ENCODE data around the gene MAP4K4.

Gene MAP4K4

GRCh38 chr2:101815739-101816391 lies 118.4 kb downstream of the MAP4K4 start:
- DNase-seq (ENCODE audit: low spot score), result no peak

DNA sequence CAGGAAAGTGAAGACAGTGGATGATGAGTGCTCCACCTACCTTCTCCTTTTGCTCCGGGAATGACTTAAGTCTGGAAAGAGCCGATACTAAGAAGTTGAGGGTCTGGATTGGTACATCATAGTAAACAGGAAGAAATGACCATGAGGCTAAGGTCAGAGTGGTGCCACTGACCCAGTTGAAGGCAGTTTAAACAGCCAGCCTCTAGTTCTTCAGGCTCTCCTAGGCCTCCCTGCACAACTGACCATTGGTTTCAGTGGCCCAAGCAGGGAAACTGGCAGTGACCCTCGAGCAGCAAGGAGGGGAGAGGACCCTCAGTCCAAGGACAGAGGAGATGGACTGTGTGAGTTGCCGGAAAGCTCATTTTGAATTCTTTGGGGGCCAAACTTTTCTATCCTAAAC lies 119.1 kb downstream of the MAP4K4 start:
- no peak for DNase-seq (ENCODE audit: low spot score)

- DNase-seq (ENCODE audit: low spot score), result no peak
Measured at GRCh38 chr2:101817481-101817880, 120.0 kb downstream of the MAP4K4 start.

DNA sequence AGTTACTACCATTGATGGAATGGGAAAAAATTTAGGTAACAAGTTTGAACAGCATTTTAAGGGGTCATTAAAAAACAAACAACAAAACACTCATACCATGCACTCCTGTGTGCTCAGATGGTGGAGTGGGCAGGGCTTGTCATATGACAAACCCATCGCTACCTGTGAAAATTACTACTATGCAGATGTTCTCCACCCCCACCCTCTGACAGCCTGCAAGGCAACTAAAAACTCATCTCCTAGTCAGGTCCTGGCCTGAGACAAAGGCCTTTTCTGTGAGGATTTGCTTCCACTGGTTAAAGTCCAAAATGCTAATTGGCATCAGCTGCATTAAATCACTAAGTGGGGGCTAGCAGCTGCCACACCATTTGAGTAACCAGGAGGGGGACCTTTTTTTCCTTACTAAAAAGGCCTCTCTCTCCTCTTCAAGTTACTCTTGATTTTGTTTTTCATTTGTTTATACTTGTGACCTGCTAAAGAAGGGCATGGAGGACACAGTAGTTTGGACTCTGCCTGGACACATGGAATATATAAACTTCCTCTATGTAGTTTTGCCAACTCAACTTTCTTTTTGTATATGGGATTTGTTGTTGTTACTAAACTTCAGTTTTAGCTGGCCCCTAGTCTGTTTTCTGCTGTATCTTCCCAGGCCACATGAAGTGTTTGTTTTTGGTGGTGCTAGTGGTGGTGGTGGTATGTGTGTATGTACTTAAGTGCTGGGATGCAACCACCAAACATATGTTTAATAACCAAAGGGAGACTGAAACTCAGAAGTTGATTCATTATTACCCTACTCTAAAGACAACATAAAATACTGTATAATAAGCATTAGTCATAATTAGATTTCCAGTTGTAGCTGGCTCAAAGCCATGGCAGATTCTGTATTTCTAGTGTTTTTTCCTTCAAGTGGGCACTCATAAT lies 121.3 kb downstream of the MAP4K4 start:
- no peak for DNase-seq (ENCODE audit: low spot score)

DNA sequence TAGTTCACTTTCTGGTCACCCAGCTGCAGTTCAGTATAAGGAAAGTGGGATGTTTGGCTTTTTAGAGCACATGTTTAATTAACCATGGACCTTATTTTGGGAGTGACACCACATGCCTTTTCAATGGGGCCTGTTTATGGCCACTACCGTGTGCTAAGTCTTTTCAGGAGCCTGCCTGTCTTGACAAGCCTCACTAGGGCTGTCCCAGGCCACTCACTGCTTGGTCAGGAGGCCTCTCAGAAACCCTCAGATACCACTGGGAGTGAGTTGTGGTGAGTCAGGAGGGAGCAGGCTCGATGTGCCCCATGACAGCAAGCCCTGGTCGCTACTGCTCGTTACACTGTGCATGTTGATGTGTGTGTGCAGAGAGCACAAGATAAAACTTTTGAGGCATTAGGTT lies 123.0 kb downstream of the MAP4K4 start:
- DNase-seq (ENCODE audit: low spot score), result no peak

GRCh38 chr2:101821059-101821805 lies 123.7 kb downstream of the MAP4K4 start:
- DNase-seq (ENCODE audit: low spot score), result no peak

- DNase-seq (ENCODE audit: low spot score), result no peak
Measured at GRCh38 chr2:101821828-101822458, 124.4 kb downstream of the MAP4K4 start.

GRCh38 chr2:101823347-101823791 lies 125.9 kb downstream of the MAP4K4 start:
- peak; percentile 48 for DNase-seq (ENCODE audit: low spot score)

GRCh38 chr2:101823859-101824258 lies 126.4 kb downstream of the MAP4K4 start:
- DNase-seq (ENCODE audit: low spot score), result no peak

DNA sequence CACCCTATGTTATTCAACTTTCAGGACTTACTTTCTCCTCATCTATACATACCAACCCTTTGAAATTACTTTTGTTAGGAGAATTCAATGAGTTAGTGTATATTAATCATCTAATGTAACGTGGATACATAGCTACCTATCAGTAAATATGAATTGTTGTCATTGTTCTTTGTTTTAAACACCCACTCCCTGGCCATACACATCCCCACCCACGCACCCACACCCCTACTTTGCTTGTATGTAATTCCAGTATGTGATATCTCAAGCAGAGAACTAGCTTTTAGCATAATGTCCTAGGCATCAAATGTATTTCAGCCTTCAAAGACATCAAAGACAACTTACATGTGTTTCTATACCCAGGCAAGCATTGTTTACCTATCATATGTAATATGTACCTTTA lies 129.2 kb downstream of the MAP4K4 start:
- DNase-seq (ENCODE audit: low spot score), result no peak

DNA sequence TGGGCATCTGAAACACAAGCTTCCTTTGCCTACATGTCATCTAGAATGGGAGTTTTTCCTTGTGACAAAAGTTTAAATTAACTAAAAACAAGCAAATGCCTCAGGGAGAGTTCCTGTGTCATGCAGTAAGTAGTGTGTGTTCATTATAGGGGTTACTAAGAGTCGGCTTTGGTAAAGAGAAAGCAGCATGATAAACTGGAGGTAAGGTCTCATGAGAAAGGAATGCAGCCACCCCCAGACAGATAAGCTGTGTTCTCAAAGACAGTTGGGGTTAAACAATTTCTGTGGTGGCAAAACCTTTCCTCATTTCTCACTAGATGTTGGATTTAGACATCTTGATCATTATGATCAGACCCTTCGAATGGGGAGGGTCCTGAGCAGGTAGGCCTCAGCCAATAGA lies 129.7 kb downstream of the MAP4K4 start:
- no peak for DNase-seq (ENCODE audit: low spot score)

GRCh38 chr2:101828257-101828656 lies 130.8 kb downstream of the MAP4K4 start:
- DNase-seq (ENCODE audit: low spot score), result no peak

DNA sequence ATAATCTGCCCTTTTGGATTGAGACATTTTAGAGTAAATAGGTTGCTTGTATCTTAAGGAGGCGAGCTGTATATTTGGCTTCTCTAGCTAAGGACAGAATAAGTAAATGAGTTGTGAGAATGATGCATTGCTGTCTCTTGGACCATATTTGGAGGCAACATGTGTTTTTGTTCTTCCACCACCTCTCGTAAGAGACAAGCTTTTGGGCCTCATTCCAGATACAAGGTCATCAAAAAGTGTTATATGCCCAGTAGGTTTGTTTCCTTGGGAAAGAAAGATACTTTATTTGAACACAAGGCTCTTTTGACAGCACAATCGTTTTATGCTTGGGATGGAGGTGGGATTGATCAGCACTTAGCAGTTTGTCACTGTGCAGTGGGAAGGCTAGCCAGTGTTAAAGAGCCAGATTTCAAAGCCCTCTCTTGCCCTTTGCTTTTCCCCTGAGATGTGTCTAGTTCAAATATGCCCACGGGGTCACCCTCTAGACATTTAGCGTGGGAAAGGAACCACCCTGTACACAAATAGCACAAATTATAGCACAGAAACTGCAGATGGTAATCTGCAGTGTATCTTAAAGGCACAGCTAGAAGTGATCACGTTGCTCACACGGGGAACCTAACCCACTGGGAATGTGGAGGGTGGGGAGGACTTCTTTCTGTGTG lies 131.3 kb downstream of the MAP4K4 start:
- no peak for DNase-seq (ENCODE audit: low spot score)

- DNase-seq (ENCODE audit: low spot score), result no peak
Measured at GRCh38 chr2:101829429-101829828, 131.9 kb downstream of the MAP4K4 start.

DNA sequence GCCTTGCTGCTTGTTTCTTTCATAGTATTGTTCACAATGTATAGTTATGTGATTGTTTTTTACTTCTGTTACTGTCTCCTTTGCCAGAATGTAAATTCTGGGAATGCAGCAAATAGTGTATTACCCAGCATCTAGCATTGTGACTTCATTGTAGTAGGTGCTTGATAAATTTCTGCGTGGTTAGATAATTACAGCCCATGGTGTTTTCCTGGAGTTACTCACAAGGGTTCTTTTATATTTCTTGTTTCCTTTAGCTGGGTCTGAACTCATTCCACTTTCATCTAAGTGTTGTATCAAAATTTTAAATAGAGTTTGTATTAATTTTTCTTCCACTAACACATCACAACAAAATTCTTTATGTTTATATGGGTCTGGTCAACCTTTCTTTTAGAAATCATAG lies 132.6 kb downstream of the MAP4K4 start:
- DNase-seq (ENCODE audit: low spot score), result no peak

DNA sequence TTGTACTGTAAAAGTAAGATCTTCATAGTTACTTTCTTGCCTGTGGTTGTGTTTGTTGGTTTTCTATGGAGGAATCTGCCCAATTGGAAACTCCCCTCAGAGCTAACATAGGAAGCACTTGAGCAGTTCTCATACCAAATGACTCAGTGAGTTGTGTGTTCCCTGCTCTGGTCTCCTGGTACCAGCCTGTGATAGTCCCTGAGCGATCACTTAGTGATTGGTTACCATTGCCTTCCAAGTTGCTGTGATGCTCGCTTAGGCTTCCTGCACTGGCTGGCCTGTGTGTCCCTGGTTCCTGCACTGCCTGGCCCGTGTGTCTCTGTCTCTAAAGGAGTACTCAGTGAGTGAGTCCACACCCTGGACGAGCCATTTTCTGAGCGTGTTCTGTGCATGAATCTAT lies 133.0 kb downstream of the MAP4K4 start:
- DNase-seq (ENCODE audit: low spot score), result no peak

- peak; percentile 55 for DNase-seq (ENCODE audit: low spot score)
Measured at GRCh38 chr2:101831351-101831865, 133.9 kb downstream of the MAP4K4 start.

DNA sequence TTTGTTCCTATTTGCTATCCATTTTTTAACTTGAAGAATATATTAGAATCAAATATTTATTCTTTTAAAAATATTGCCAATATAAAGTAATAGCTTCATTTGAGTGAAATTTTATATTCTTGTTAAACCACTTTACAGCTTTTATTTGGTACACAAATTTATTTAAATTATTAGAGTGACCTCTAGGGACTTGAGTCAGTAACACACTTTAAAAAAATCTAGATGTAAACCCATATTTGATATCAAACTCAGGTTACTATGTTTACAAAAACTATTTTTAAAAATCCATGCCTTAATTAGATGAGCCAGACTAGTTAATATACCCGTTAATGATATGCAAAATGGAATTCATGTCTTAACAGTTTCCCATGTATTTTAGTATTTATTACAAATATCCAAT lies 134.6 kb downstream of the MAP4K4 start:
- no peak for DNase-seq (ENCODE audit: low spot score)

DNA sequence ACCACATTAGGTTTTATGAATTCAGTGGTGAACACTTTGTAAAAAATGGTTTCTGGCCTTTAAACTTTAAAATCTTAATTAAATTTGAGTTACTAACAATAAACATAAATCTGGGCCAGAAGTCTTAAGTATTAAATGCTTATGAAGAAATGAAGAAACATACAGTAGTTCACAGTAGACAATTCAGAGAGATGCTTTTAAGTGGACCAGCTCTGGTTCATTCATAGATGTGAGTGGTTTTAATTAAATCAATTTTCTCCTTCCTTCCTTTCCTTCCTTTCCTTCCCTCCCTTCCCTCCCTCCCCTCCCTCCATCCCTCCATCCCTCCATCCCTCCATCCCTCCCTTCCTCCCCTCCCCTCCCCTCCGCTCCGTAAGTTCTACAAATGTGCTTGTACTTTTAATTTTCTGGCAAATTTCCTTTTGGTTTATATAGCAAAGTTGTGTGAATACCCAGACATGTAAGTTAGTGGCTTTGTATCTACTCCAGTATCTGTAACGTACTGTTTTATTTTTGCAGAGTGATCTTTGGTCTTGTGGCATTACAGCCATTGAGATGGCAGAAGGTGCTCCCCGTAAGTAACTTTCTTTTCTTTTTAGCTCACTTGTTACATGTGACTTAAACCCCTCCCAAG lies 136.5 kb downstream of the MAP4K4 start:
- DNase-seq (ENCODE audit: low spot score), result no peak

- no peak for DNase-seq (ENCODE audit: low spot score)
Measured at GRCh38 chr2:101837354-101837753, 139.8 kb downstream of the MAP4K4 start.
